Sigmoid colon (tissue), 7 donors: Measurements from ENCODE around the gene RXRA. TPM values are rescaled to one million over a fixed set of nuclear protein-coding genes. Genes with fewer than 3 reads are reported as not detected.
A peak's percentile ranks its signal among the peaks of the same experiment; 100 is the strongest.

Experiments used
- DNase-seq: peaks from one replicate; pipeline ENCODE4 v3.0.0-alpha.2; 2019
- H3K27ac ChIP-seq, 4 donors: fragments of 200-600 bp; sonication (generic); one replicate each; pipeline ENCODE4 v1.5.1; 2016 to 2019; ENCODE audit warnings: mild to moderate bottlenecking in 1 of 4
- H3K27me3 ChIP-seq, 3 donors: fragments of 200-600 bp; sonication (generic); one replicate each; pipeline ENCODE4 v1.5.1; 2019; ENCODE audit warnings: mild to moderate bottlenecking in 1 of 3
- H3K36me3 ChIP-seq, 4 donors: fragments of 200-600 bp; sonication (generic); one replicate each; pipeline ENCODE4 v1.5.1; 2016 to 2019
- H3K4me1 ChIP-seq, 4 donors: fragments of 200-600 bp; sonication (generic); one replicate each; pipeline ENCODE4 v1.5.1; 2017 to 2019
- H3K4me3 ChIP-seq, 4 donors: fragments of 200-600 bp; sonication (generic); one replicate each; pipeline ENCODE4 v1.5.1; 2017 to 2019; ENCODE audit warnings: mild to moderate bottlenecking in 2 of 4, moderate library complexity in 1 of 4
- H3K9me3 ChIP-seq, 4 donors: fragments of 200-600 bp in 3 of 4; sonication (generic) in 3 of 4; one replicate each; pipeline versions ENCODE4 v1.5.1 to v1.6.1; 2013 to 2019
- EP300 ChIP-seq, 4 donors: sonication (generic); formaldehyde crosslinking; IDR thresholded peaks; one replicate each; pipeline ENCODE4 v1.6.1; 2017; ENCODE audit warnings: antibody characterized with exemption in 4 of 4
- POLR2A ChIP-seq, 2 donors: fragments of 450-650 bp; IDR thresholded peaks; one replicate each; pipeline ENCODE4 v1.6.1; 2016; ENCODE audit warnings: antibody characterized with exemption in 2 of 2, mild to moderate bottlenecking in 2 of 2, moderate library complexity in 2 of 2
- POLR2AphosphoS5 ChIP-seq, 4 donors: sonication (generic); formaldehyde crosslinking; IDR thresholded peaks; one replicate each; pipeline ENCODE4 v1.6.1; 2017; ENCODE audit warnings: antibody characterized with exemption in 4 of 4
- WGBS, 2 donors: extraction: QIAGEN DNeasy Blood & Tissue Kit; methylation state at CpG; one replicate each; pipeline ENCODE4 v1.1.7; 2013; 5-methylcytosine and 5-hydroxymethylcytosine counted together
- intact Hi-C: fragments of 100-400 bp; cut with DNase I; formaldehyde crosslinking; loops from one replicate; pipeline ENCODE4 v1.15.1; 2023
- polyA plus RNA-seq, 3 donors: library from polyadenylated mRNA; stranded (reverse); fragments of 200-250 nt; gene quantifications; one replicate each; pipeline ENCODE4 v1.2.3, GENCODE V29; 2013
- total RNA-seq, 4 donors: library from RNA; depleted of rRNA; stranded (reverse); fragments of >200 nt; gene quantifications; one replicate each; pipeline ENCODE4 v1.1.0, GENCODE V29; 2016
- TF ChIP-seq, protein P1 (sequence below), 4 experiments: fragments of 450-650 bp in 3 of 4; fragments of 200-600 bp in 1 of 4; IDR thresholded peaks; one replicate each; pipeline ENCODE4 v1.5.1; 2016 to 2019; ENCODE audit warnings: antibody characterized with exemption in 4 of 4, mild to moderate bottlenecking in 3 of 4, moderate library complexity in 2 of 4
- donor health status: healthy with polysubstance abuse.
- donor health status: Bipolar disorder and iron deficiency.
- donor health status: healthy.

RXRA gene
- total and polyA plus RNA-seq, 7 donors = 26.7 to 50.8 (median 35.7) TPM

DNA sequence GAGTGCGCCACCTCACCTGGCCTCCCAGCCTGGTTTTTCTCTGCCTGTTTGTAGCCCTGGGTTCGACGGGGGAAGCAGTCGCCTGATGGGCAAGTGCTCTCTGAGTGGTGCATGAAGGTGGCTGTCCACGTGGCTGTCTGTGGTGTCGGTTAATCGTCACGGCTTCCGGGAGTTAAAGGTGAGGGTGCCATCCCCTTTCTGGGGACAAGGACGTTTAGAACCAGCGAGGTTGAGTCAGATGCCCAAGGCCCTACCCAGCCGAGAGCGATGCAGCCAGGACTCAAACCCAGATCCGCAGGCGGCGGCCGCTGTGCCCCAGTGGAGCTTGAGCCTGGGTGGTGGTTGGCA lies 47.7 kb downstream of the RXRA start:
- 92 to 95% methylated on average over 17 of the region's 17 CpGs for WGBS, 2 donors
- intact Hi-C loops = no loop called here
- peak overlapping the region; percentile 85 to 93 (median 88) for H3K27ac ChIP-seq
- H3K27me3 ChIP-seq = no peaks in the 10 kb centered on the region
- H3K9me3 ChIP-seq = no peaks in the 10 kb centered on the region
- no peak for DNase-seq
- H3K4me1 ChIP-seq = peaks cover 0 to 93% (median 93%) of the 10 kb centered on the region in 4 donors
- TF ChIP-seq POLR2AphosphoS5 (IDR thresholded peaks at IDR 0.05) = no peak
- TF ChIP-seq EP300 (IDR thresholded peaks at IDR 0.05) = no peak
- TF ChIP-seq POLR2A (IDR thresholded peaks at IDR 0.05) = no peak
- TF ChIP-seq, protein P1, sequence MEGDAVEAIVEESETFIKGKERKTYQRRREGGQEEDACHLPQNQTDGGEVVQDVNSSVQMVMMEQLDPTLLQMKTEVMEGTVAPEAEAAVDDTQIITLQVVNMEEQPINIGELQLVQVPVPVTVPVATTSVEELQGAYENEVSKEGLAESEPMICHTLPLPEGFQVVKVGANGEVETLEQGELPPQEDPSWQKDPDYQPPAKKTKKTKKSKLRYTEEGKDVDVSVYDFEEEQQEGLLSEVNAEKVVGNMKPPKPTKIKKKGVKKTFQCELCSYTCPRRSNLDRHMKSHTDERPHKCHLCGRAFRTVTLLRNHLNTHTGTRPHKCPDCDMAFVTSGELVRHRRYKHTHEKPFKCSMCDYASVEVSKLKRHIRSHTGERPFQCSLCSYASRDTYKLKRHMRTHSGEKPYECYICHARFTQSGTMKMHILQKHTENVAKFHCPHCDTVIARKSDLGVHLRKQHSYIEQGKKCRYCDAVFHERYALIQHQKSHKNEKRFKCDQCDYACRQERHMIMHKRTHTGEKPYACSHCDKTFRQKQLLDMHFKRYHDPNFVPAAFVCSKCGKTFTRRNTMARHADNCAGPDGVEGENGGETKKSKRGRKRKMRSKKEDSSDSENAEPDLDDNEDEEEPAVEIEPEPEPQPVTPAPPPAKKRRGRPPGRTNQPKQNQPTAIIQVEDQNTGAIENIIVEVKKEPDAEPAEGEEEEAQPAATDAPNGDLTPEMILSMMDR (IDR thresholded peaks at IDR 0.05) = no peak
- H3K36me3 ChIP-seq = no peaks in the 10 kb centered on the region
- H3K4me3 ChIP-seq = no peak overlapping the region

- DNase-seq = peak; percentile 83
- no peaks in the 10 kb centered on the region for H3K9me3 ChIP-seq
- H3K4me1 ChIP-seq = peaks cover 0 to 97% (median 97%) of the 10 kb centered on the region in 4 donors
- intact Hi-C loops = no loop called here
- TF ChIP-seq, protein P1 (IDR thresholded peaks at IDR 0.05) = no peak
- TF ChIP-seq POLR2AphosphoS5 (IDR thresholded peaks at IDR 0.05) (no peak), EP300 (IDR thresholded peaks at IDR 0.05) (no peak), POLR2A (IDR thresholded peaks at IDR 0.05) (no peak)
- peak overlapping the region; percentile 85 to 93 (median 88) for H3K27ac ChIP-seq
- H3K4me3 ChIP-seq = no peak overlapping the region
- H3K36me3 ChIP-seq = no peaks in the 10 kb centered on the region
- no peaks in the 10 kb centered on the region for H3K27me3 ChIP-seq
- 81 to 85% methylated on average over 21 of the region's 21 CpGs for WGBS, 2 donors
Observed at GRCh38 chr9:134374301-134375010, 48.2 kb downstream of the RXRA start.

GRCh38 chr9:134375011-134375390 lies 48.7 kb downstream of the RXRA start:
- TF ChIP-seq EP300 (IDR thresholded peaks at IDR 0.05) (peak in 2 of 4 donors; percentile 87 to 89), POLR2AphosphoS5 (IDR thresholded peaks at IDR 0.05) (peak; percentile 69 to 93 (median 82)), POLR2A (IDR thresholded peaks at IDR 0.05) (no peak)
- Histone ChIP-seq H3K27ac (peak overlapping the region; percentile 85 to 93 (median 88)), H3K36me3 (no peaks in the 10 kb centered on the region), H3K27me3 (no peaks in the 10 kb centered on the region), H3K4me1 (peaks cover 0 to 97% (median 96%) of the 10 kb centered on the region in 4 donors), H3K9me3 (no peaks in the 10 kb centered on the region), H3K4me3 (peak overlapping the region in 2 of 4 donors; percentile 4 to 12)
- WGBS, 2 donors = 68 to 79% methylated on average over 6 of the region's 6 CpGs
- intact Hi-C loops = no loop called here
- peak; percentile 94 for DNase-seq

GRCh38 chr9:134375430-134376385 lies 49.5 kb downstream of the RXRA start:
- peak; percentile 87 for DNase-seq
- intact Hi-C loops = no loop called here
- WGBS, 2 donors = 55 to 70% methylated on average over 38 of the region's 38 CpGs

More at GRCh38 chr9:134375430-134376385, 49.5 kb downstream of the RXRA start:
- TF ChIP-seq POLR2AphosphoS5 (IDR thresholded peaks at IDR 0.05) (no peak), POLR2A (IDR thresholded peaks at IDR 0.05) (no peak), EP300 (IDR thresholded peaks at IDR 0.05) (no peak)
- TF ChIP-seq, protein P1 (IDR thresholded peaks at IDR 0.05) = no peak
- peak overlapping the region; percentile 85 to 93 (median 88) for H3K27ac ChIP-seq
- H3K4me3 ChIP-seq = peak overlapping the region in 3 of 4 donors; percentile 2 to 12 (median 4)
- peaks cover 0 to 98% (median 97%) of the 10 kb centered on the region in 4 donors for H3K4me1 ChIP-seq
- H3K9me3 ChIP-seq = no peaks in the 10 kb centered on the region
- no peaks in the 10 kb centered on the region for H3K27me3 ChIP-seq
- no peaks in the 10 kb centered on the region for H3K36me3 ChIP-seq
